PC-3 (cell line): ENCODE results near the gene PACSIN2. TPM values are rescaled to one million over a fixed set of nuclear protein-coding genes. Genes with fewer than 3 reads are reported as not detected.

Source experiments
- ATAC-seq: fragments of 200-7000 bp; cut with Tn5 transposase; 2 replicates; pipeline ENCODE4 v1.9.1; 2020; ENCODE audit warnings: mild to moderate bottlenecking, moderate library complexity
- BruUV-seq: library from RNA; stranded (reverse); fragments of 400-500 nt; replicated peaks from 2 replicates; lab custom pipeline; 2021; lab: Mats Ljungman, UMichigan
- CTCF ChIA-PET: fragments of 300-600 bp; sonication (Branson Sonifier 250); formaldehyde crosslinking; loops from one replicate; lab custom pipeline; 2022; ENCODE audit warnings: antibody characterized with exemption; lab: Charles Lee
- POLR2A ChIA-PET: fragments of 300-600 bp; sonication (Branson Sonifier 250); formaldehyde crosslinking; loops from one replicate; lab custom pipeline; 2022; ENCODE audit warnings: antibody characterized with exemption; ENCODE audit not compliant: unreplicated experiment; lab: Charles Lee
- DNase-seq: peaks from one replicate; pipeline ENCODE4 v3.0.0-alpha.2; 2015
- H2AFZ ChIP-seq: fragments of 300-600 bp; sonication (generic); 2 replicates; pipeline ENCODE4 v1.6.0; 2016; ENCODE audit warnings: antibody characterized with exemption, low read length
- H3F3A ChIP-seq: fragments of 300-600 bp; sonication (generic); one replicate; pipeline ENCODE4 v1.6.0; 2017; ENCODE audit warnings: antibody characterized with exemption, low read length, control low read depth, mild to moderate bottlenecking; ENCODE audit not compliant: unreplicated experiment
- H3K27ac ChIP-seq: fragments of 300-600 bp; sonication (generic); 2 replicates; pipeline ENCODE4 v1.5.1; 2016; ENCODE audit warnings: mild to moderate bottlenecking, low read length
- H3K27me3 ChIP-seq: fragments of 300-600 bp; sonication (generic); 2 replicates; pipeline ENCODE4 v1.6.1; 2016; ENCODE audit warnings: low read length, mixed read lengths
- H3K36me3 ChIP-seq: fragments of 300-600 bp; sonication (generic); 2 replicates; pipeline ENCODE4 v1.6.1; 2016; ENCODE audit warnings: low read depth, mixed run types, low read length, mixed read lengths
- H3K4me1 ChIP-seq: fragments of 300-600 bp; sonication (generic); 2 replicates; pipeline ENCODE4 v1.5.1; 2016; ENCODE audit warnings: low read length; ENCODE audit not compliant: insufficient read depth
- H3K4me2 ChIP-seq: fragments of 300-600 bp; sonication (generic); 2 replicates; pipeline ENCODE4 v1.6.0; 2016; ENCODE audit warnings: low read length
- H3K4me3 ChIP-seq: fragments of 300-600 bp; sonication (generic); 2 replicates; pipeline ENCODE4 v1.5.1; 2016; ENCODE audit warnings: mild to moderate bottlenecking, low read length, mixed read lengths
- H3K79me2 ChIP-seq: fragments of 300-600 bp; sonication (generic); 2 replicates; pipeline ENCODE4 v1.6.1; 2017; ENCODE audit warnings: low read length, mixed read lengths
- H3K9ac ChIP-seq: fragments of 300-600 bp; sonication (generic); 2 replicates; pipeline ENCODE4 v1.6.0; 2016; ENCODE audit warnings: mild to moderate bottlenecking, low read length
- H3K9me2 ChIP-seq: fragments of 300-600 bp; sonication (generic); replicated peaks from 2 replicates; pipeline ENCODE4 v1.6.1; 2016; ENCODE audit warnings: mixed run types, low read length, mixed read lengths
- H3K9me3 ChIP-seq: fragments of 300-600 bp; sonication (generic); 2 replicates; pipeline ENCODE4 v1.6.1; 2016; ENCODE audit warnings: low read length, mixed read lengths
- H4K20me1 ChIP-seq: fragments of 300-600 bp; sonication (generic); 2 replicates; pipeline ENCODE4 v1.6.1; 2016; ENCODE audit warnings: low read length, mixed read lengths
- CTCF ChIP-seq: fragments of 300-600 bp; sonication (generic); conservative IDR thresholded peaks from 2 replicates; pipeline ENCODE4 v1.5.1; 2017; ENCODE audit warnings: antibody characterized with exemption, low read depth, mild to moderate bottlenecking, low read length
- EZH2 ChIP-seq: fragments of 300-600 bp; sonication (generic); IDR thresholded peaks from one replicate; pipeline ENCODE4 v1.6.1; 2017; ENCODE audit warnings: antibody characterized with exemption, mild to moderate bottlenecking, low read length; ENCODE audit not compliant: unreplicated experiment
- EZH2phosphoT487 ChIP-seq: fragments of 300-600 bp; sonication (generic); IDR thresholded peaks from 2 replicates; pipeline ENCODE4 v1.6.1; 2018; ENCODE audit warnings: mild to moderate bottlenecking, antibody characterized with exemption, low read length, borderline replicate concordance
- intact Hi-C: fragments of 100-400 bp; cut with micrococcal nuclease; formaldehyde crosslinking; loops from 2 replicates; pipeline ENCODE4 v1.9.0; 2023
- total RNA-seq: library from RNA; depleted of rRNA; stranded (reverse); fragments of >200 nt; gene quantifications from 2 replicates; pipeline ENCODE4 v1.2.3, GENCODE V29; 2014

The PACSIN2 gene
- total RNA-seq, 1 experiment from 2014 or later = 25.7 TPM

DNA sequence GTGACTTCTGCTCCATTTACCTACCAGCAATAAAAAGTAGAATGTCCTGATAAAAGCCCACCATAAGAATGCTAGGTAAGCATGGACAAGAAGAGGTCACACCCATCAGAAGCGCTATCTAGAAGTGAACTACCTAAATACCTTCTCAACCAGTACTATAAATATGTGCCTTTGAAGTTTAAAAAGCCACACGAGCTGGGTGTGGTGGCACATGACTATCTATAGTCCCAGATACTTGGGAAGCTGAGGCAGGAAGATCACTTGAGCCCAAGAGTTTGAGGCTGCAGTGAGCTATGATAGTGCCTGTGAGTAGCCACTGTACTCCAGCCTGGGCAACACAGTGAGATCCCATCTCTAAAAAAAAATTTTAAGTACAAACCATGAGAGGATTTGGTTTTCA lies 66.7 kb downstream of the PACSIN2 start:
- Histone ChIP-seq H3K4me1 (peaks cover 41% of the 10 kb centered on the region), H3K27me3 (no peaks in the 10 kb centered on the region), H3K36me3 (no peaks in the 10 kb centered on the region), H3K4me3 (no peak overlapping the region), H4K20me1 (no peaks in the 10 kb centered on the region), H2AFZ (no peak overlapping the region), H3K9me2 (no peaks in the 10 kb centered on the region), H3K9me3 (no peaks in the 10 kb centered on the region), H3F3A (no peaks in the 10 kb centered on the region), H3K79me2 (peaks cover 81% of the 10 kb centered on the region), H3K4me2 (no peak overlapping the region), H3K27ac (peak overlapping the region; percentile 96), H3K9ac (0 out of 2 replicates have a peak overlapping the region, but pooled peaks have one; percentile 63)
- CTCF ChIA-PET = no interaction called here
- DNase-seq (no peak), ATAC-seq (no peak)
- POLR2A ChIA-PET = no interaction called here
- intact Hi-C loops = no loop called here
- TF ChIP-seq EZH2phosphoT487 = no peak
- TF ChIP-seq EZH2 = no peak
- no peak for TF ChIP-seq CTCF
- no TSS peak for BruUV-seq

DNA sequence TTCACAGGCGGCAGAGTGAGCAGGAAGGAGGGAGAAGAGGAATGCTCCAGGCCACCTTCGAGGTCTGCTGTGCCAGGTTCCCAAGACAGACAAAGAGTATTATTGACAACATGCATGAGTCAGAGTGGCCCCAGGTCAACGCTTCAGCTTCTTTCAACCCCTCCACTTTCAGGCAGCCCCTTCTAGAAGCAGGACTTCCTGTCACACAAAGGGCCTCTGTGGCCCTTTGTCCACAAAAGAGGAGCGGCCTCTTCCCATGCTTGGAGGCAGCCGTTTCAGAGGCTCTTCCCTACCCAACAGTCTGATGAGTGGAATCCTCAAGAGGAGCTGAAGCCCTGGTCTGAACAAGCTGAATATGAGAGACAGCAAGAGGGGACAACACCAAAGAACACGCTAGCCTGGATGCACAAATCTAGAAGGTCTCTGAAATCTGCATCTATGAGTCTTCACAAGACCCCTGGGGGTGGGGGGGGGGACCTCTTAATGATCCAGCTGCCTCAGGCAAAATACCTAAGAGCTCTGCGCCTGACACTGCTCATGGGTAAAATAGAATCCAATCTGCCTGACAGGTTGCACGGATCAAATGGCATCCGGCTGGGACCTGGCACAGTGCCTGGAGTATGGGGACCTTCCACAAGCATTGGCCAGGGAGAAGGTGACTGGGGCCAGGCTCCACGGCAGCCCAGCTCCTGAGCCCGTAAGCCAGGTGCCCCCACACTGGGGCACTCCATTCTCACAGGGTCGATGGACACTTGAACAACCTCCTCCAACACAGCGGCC lies 67.5 kb downstream of the PACSIN2 start:
- peak; percentile 72 for DNase-seq
- H3K36me3 ChIP-seq = no peaks in the 10 kb centered on the region
- no peaks in the 10 kb centered on the region for H3F3A ChIP-seq
- intact Hi-C loops = no loop called here
- no peak overlapping the region for H3K4me3 ChIP-seq
- no peaks in the 10 kb centered on the region for H3K9me3 ChIP-seq
- H3K27me3 ChIP-seq = no peaks in the 10 kb centered on the region
- H3K27ac ChIP-seq = peak overlapping the region; percentile 96
- no TSS peak for BruUV-seq
- TF ChIP-seq EZH2 = no peak
- TF ChIP-seq EZH2phosphoT487 = no peak
- TF ChIP-seq CTCF = no peak
- no peaks in the 10 kb centered on the region for H4K20me1 ChIP-seq
- peaks cover 74% of the 10 kb centered on the region for H3K79me2 ChIP-seq
- peak overlapping the region; percentile 65 for H3K4me2 ChIP-seq
- H3K4me1 ChIP-seq = peaks cover 41% of the 10 kb centered on the region
- H2AFZ ChIP-seq = no peak overlapping the region
- H3K9ac ChIP-seq = peak overlapping the region; percentile 63
- CTCF ChIA-PET = no interaction called here
- H3K9me2 ChIP-seq = no peaks in the 10 kb centered on the region
- POLR2A ChIA-PET = no interaction called here
- peak; percentile 79 for ATAC-seq

DNA sequence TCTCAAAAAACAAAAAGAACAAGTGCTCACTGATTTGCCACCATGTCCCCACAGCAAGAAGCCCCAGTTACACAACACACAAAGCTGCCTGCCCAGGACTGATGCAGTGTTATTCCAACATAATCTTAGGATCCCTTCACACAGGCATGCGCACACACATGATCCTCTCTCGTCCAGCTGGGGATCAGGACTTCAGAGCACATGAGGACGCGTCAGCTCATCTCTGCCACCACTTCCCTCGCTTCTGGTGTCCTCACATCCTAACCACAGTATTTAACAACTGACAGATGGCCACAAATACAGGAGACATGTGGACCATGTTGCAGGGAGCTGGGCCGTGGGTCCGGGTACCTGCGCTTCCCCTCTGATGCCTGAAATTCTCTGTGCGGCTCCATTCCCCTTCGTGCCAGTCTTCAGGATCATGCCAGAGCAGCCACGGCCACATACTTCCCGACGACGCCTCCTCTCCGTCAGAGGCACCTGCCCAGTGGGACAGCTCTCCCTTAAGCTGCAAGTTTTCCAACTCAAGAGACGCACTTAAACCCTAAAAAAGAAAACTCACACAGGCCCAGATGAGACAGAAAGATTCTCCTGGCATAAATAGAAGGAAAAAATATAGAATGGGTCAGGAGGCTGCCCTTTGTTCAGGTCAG lies 68.3 kb downstream of the PACSIN2 start:
- ATAC-seq = no peak
- Histone ChIP-seq H3K9ac (peak overlapping the region; percentile 63), H3K4me1 (peaks cover 41% of the 10 kb centered on the region), H3K4me3 (no peak overlapping the region), H3K9me2 (no peaks in the 10 kb centered on the region), H3K79me2 (peaks cover 74% of the 10 kb centered on the region), H3K36me3 (no peaks in the 10 kb centered on the region), H3F3A (no peaks in the 10 kb centered on the region), H3K27ac (peak overlapping the region; percentile 96), H3K27me3 (no peaks in the 10 kb centered on the region), H4K20me1 (no peaks in the 10 kb centered on the region), H3K4me2 (peak overlapping the region; percentile 65), H3K9me3 (no peaks in the 10 kb centered on the region), H2AFZ (no peak overlapping the region)
- intact Hi-C loops = no loop called here
- no TSS peak for BruUV-seq
- POLR2A ChIA-PET = no interaction called here
- CTCF ChIA-PET = no interaction called here
- TF ChIP-seq EZH2 (no peak), EZH2phosphoT487 (no peak), CTCF (no peak)
- no peak for DNase-seq
